GM19193 (cell line): ENCODE results near the gene CAB39L.

ENCODE experiments used
- POLR2A ChIP-seq: IDR thresholded peaks from 4 replicates; pipeline ENCODE4 v1.6.1; 2011; ENCODE audit not compliant: insufficient read depth, insufficient read length; ENCODE audit errors: extremely low read depth

Gene CAB39L

GRCh38 chr13:49315756-49316482, 127.9 kb downstream of the CAB39L start:
- no peak for TF ChIP-seq POLR2A

- TF ChIP-seq POLR2A = no peak
Observed at GRCh38 chr13:49315036-49315565, 128.8 kb downstream of the CAB39L start.

GRCh38 chr13:49314344-49314882, 129.5 kb downstream of the CAB39L start:
- TF ChIP-seq POLR2A = no peak

- no peak for TF ChIP-seq POLR2A
Observed at GRCh38 chr13:49311816-49312215, 132.0 kb downstream of the CAB39L start.

- no peak for TF ChIP-seq POLR2A
Observed at GRCh38 chr13:49310251-49310650, 133.6 kb downstream of the CAB39L start.

- no peak for TF ChIP-seq POLR2A
Observed at GRCh38 chr13:49308921-49309408, 134.9 kb downstream of the CAB39L start.

- TF ChIP-seq POLR2A = no peak
Observed at GRCh38 chr13:49308097-49308875, 135.6 kb downstream of the CAB39L start.

GRCh38 chr13:49307365-49307764, 136.5 kb downstream of the CAB39L start:
- no peak for TF ChIP-seq POLR2A

- no peak for TF ChIP-seq POLR2A
Observed at GRCh38 chr13:49305792-49306425, 138.0 kb downstream of the CAB39L start.

GRCh38 chr13:49304763-49305700, 138.8 kb downstream of the CAB39L start:
- no peak for TF ChIP-seq POLR2A

GRCh38 chr13:49304356-49304755, 139.5 kb downstream of the CAB39L start:
- no peak for TF ChIP-seq POLR2A

GRCh38 chr13:49303533-49304252, 140.2 kb downstream of the CAB39L start:
- no peak for TF ChIP-seq POLR2A

- no peak for TF ChIP-seq POLR2A
Observed at GRCh38 chr13:49302817-49303216, 141.0 kb downstream of the CAB39L start.
